Activated CD4-positive, CD25-positive, alpha-beta regulatory T cell (primary cell): ENCODE data around the gene IDE.
A peak's percentile ranks its signal among the peaks of the same experiment; 100 is the strongest.
"Not testable (repeated sequence)": the region's sequence is repeated elsewhere in the genome, so short reads cannot be mapped to it uniquely, and the experiment has no call there.

Experiments
- DNase-seq, 4 experiments: peaks; one replicate each; lab custom pipeline; 2025; lab: John Stamatoyannopoulos, UW

The IDE gene

DNA sequence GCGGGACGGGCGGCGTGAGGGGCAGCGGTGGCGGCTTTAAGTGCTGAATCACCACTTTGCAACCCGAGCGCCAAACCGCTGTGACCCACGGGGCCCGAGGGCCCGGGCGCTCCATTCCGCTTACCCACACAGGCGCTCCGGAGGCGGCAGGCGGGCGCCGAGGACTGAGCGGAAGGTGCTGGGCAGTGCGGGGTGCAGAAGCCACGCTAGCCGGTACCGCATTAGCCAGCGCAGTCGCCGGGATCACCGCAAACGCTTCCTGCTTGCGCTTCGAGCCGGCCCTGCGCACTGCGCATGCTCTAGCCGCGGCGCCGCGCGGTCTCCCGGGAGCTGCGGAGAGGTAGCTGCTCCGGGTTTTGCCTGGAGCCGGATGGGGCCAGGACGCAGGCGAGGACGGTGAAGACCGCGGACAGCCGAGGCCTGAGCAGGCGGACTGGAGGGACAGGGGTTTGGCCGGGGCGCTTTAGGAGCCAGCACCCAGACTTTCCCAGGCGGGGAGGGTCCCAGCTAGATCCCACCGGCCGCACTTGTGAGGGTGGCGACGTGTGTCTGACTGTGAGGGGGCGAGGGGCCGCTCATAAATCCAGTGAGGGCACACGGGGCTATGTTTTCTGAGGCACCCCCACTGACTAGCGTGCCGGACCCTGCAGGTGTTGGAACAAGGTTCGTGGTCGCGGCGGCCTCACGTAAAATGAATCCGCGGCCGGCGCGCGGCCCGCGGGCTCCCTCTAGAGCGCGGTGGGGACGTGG, at the start of gene IDE:
Gene IDE, minus strand, starts transcription at position 296 of the 750 bp plus-strand sequence. Its CDS starts 74 bp downstream, at position 222.
- peak; percentile 61 to 71 (median 64) for DNase-seq

GRCh38 chr10:92619368-92619767, 45.5 kb upstream of the IDE start:
- no peak for DNase-seq

DNA sequence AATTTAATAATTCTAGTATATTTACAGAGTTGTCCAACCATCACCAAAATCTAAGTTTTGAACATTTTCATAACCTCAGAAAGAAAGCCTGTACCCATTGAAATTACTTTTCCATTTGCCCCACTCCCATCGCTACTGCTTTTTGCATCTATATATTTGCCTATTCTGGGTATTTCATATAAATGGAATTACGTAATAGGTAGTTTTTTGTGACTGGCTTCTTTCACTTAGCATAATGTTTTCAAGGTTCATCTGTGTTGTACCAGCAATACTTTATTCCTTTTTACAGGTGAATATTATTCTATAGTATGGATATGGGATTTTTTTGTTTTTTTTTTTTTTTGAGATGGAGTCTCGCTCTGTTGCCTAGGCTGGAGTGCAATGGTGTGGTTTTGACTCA, 41.6 kb upstream of the IDE start:
- no peak for DNase-seq

DNA sequence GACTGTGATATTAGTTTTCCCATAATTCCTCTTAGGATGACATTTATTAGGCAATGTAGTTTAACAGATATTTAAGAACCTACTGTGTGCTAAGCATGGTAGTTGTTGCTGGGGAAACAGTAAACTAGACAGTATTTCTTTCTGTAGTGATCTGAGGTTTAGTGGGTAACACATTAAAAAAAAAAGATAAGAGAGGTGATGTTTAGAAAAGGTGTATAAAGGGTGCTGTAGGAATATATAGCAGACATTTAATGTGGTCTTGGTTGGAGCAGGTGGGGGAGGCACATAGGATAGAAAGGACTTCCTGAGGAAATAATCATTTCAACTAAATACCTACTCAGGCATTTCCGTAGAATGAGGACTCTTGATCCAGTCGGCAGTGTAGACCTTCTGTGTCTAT, 30.9 kb upstream of the IDE start:
- no peak for DNase-seq

GRCh38 chr10:92598321-92598720, 24.4 kb upstream of the IDE start:
- DNase-seq: no peak

GRCh38 chr10:92595505-92595904, 21.6 kb upstream of the IDE start:
- no peak for DNase-seq

DNA sequence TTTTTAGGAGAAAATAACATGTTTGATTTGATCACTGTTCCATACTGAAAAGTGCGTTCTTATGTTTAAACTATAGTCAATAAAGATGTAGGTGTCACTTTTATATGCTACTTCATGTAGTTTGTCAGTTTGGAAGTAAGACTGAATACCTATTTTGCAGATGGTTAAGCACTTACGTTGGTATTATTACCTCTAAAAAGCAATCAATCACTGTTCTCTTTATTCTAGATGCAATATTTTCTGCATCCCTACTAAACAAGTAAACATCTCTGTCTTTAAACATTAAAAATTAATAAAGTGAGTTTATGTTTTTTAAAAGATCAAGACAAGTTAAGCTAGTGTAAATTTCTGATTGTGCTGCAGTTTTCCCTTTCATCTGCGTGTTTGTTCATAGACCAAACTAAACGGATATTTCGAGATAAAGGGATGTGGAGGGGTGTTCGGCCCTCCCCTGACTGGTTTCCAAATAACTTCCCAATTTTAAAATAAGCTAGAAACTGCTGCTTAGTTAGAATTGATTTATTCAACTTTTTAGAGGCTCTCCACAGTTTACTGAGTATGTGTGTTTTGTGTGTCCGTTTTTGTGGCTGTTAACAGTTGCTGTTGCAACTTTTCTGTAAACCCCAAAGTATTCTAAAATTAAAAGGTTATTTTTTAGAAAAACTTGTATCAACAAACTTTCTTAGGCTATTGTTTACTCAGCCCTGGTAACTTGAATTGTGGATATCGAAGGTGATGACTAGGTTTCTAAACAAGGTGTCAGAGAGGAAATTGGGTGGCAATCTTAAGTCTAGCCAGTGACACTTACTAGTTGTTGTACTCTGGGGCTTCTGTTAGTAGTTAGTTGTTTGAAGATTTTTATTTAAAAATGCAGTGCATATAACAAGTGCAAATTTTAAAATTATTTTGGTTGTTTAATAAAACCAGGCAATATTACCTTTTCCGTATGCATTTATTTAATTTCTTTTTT, 20.0 kb upstream of the IDE start:
- DNase-seq: no peak

GRCh38 chr10:92592761-92593618, 19.1 kb upstream of the IDE start, which contains the start of gene KIF11:
KIF11 (plus strand) TSS chr10:92593130; CDS start chr10:92593376, 246 bp downstream.
- peak; percentile 83 to 93 (median 88) for DNase-seq

- peak; percentile 74 to 83 (median 80) for DNase-seq
Observed at GRCh38 chr10:92591550-92592022, 17.7 kb upstream of the IDE start.

- no peak for DNase-seq
Observed at GRCh38 chr10:92590623-92591549, 17.0 kb upstream of the IDE start.

- DNase-seq: not testable (repeated sequence)
Observed at GRCh38 chr10:92582347-92582746, 8.5 kb upstream of the IDE start.

DNA sequence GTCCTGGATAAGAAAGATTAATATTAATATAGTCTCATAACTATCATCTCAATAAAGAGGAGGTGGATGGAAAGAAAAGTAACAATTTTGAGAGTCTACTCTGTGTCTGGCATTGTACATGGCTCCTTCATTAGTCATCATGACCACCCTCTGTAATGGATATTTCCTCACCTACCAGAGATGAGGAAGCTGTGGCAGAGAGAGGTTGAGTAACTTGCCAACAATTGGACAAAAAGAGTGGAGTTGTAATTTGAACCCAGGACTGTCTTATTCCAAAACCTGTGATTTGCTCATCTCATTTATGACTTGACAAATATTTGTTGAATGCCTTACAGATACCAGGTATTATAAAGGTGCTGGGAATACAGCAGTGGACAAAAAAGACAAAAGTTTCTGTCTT, 2.1 kb upstream of the IDE start:
- no peak for DNase-seq

GRCh38 chr10:92574548-92575261, 812 bp upstream of the IDE start:
- DNase-seq: no peak

- peak in 2 of 4 experiments; percentile 5 to 18 for DNase-seq
Observed at GRCh38 chr10:92573091-92573797, 649 bp downstream of the IDE start.

GRCh38 chr10:92572362-92573090, 1.4 kb downstream of the IDE start:
- no peak for DNase-seq

- DNase-seq: no peak
Observed at GRCh38 chr10:92571649-92572048, 2.2 kb downstream of the IDE start.

DNA sequence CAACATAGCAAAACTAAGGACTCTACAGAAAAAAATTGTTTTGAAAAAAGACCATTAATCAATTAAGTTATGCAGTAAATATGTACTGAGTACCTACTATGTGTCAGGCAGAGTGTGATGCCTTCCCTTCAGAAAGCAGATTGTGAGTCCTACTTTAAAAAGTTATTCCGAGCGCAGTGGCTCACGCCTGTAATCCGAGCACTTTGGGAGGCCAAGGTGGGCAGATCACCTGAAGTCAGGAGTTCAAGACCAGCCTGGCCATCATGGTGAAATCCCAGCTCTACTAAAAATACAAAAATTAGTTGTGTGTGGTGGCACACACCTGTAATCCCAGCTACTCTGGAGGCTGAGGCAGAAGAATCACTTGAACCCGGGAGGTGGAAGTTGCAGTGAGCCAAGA, 4.2 kb downstream of the IDE start:
- not testable (repeated sequence) for DNase-seq

DNA sequence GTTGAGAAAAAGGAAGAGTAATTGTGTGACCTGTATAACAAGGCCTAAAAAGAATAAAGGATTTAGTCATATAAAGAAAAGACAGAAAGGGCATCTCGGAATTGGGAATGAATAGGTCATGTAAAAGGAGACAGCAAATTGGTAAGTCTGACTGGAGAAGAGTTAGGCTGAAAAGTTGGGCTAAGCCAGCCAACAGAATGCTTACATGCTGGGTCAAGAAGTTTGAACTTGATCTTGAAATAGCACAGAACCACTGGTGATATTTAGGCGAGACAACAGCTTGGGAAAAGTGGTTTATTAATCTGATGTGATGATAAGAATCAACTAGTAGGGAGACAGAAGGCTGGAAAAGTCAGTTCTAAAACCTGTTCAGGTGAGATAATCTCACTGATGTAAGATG, 4.8 kb downstream of the IDE start:
- no peak for DNase-seq
